Tibial nerve (tissue), 4 donors: ENCODE measurements around the gene SERPINB5. TPM values are rescaled to one million over a fixed set of nuclear protein-coding genes. Genes with fewer than 3 reads are reported as not detected.

ENCODE experiments used
- DNase-seq, 2 donors: peaks; one replicate each; pipeline ENCODE4 v3.0.0-alpha.2; 2019; ENCODE audit warnings: low spot score in 2 of 2
- H3K27ac ChIP-seq, 4 donors: fragments of 200-600 bp; sonication (generic) in 3 of 4; one replicate each; pipeline ENCODE4 v1.5.1; 2017 to 2019; ENCODE audit warnings: mild to moderate bottlenecking in 1 of 4
- H3K27me3 ChIP-seq, 2 donors: fragments of 200-600 bp; sonication (generic) in 1 of 2; one replicate each; pipeline versions ENCODE4 v1.5.1 to v1.6.0; 2017 to 2019
- H3K36me3 ChIP-seq, 3 donors: fragments of 200-600 bp; sonication (generic); one replicate each; pipeline ENCODE4 v1.5.1; 2018 to 2019
- H3K4me1 ChIP-seq, 4 donors: fragments of 200-600 bp; sonication (generic) in 3 of 4; one replicate each; pipeline ENCODE4 v1.5.1; 2017 to 2019
- H3K4me3 ChIP-seq, 4 donors: fragments of 200-600 bp; sonication (generic) in 3 of 4; one replicate each; pipeline ENCODE4 v1.5.1; 2017 to 2019; ENCODE audit warnings: mild to moderate bottlenecking in 1 of 4, moderate library complexity in 1 of 4
- H3K9me3 ChIP-seq, 4 donors: fragments of 200-600 bp; sonication (generic) in 3 of 4; one replicate each; pipeline ENCODE4 v1.5.1; 2017 to 2019
- CTCF ChIP-seq, 5 experiments: fragments of 200-600 bp in 3 of 5; fragments of 450-650 bp in 2 of 5; sonication (generic) in 3 of 5; IDR thresholded peaks; one replicate each; pipeline ENCODE4 v1.5.1; 2016 to 2019; ENCODE audit warnings: antibody characterized with exemption in 5 of 5, mild to moderate bottlenecking in 3 of 5, moderate library complexity in 2 of 5
- EP300 ChIP-seq, 2 donors: sonication (generic); formaldehyde crosslinking; IDR thresholded peaks; one replicate each; pipeline ENCODE4 v1.6.1; 2017; ENCODE audit warnings: antibody characterized with exemption in 2 of 2, mild to moderate bottlenecking in 1 of 2
- POLR2A ChIP-seq, 2 donors: fragments of 450-650 bp; IDR thresholded peaks; one replicate each; pipeline ENCODE4 v1.6.1; 2017; ENCODE audit warnings: antibody characterized with exemption in 2 of 2, mild to moderate bottlenecking in 2 of 2, moderate library complexity in 2 of 2
- WGBS, 2 donors: methylation state at CpG; one replicate each; pipeline ENCODE4 v1.1.5; 2018; 5-methylcytosine and 5-hydroxymethylcytosine counted together
- total RNA-seq, 4 donors: library from RNA; depleted of rRNA; stranded (reverse); fragments of >200 nt; gene quantifications; one replicate each; pipeline ENCODE4 v1.1.0, GENCODE V29; 2016

SERPINB5 gene
- total RNA-seq, 4 donors from 2014 or later: not detected

GRCh38 chr18:63477968-63478367, 1.2 kb downstream of the SERPINB5 start:
- TF ChIP-seq POLR2A (IDR thresholded peaks at IDR 0.05) (no peak), CTCF (IDR thresholded peaks at IDR 0.05) (no peak), EP300 (IDR thresholded peaks at IDR 0.05) (no peak)
- no peak for DNase-seq
- Histone ChIP-seq H3K4me3 (no peak overlapping the region), H3K4me1 (no peaks in the 10 kb centered on the region), H3K27ac (no peak overlapping the region), H3K36me3 (no peaks in the 10 kb centered on the region), H3K27me3 (no peaks in the 10 kb centered on the region), H3K9me3 (no peaks in the 10 kb centered on the region)
- WGBS, 2 donors: 79 to 80% methylated on average over 6 of the region's 6 CpGs

GRCh38 chr18:63479826-63480225, 3.1 kb downstream of the SERPINB5 start:
- no peak for DNase-seq
- TF ChIP-seq POLR2A (IDR thresholded peaks at IDR 0.05) (no peak), EP300 (IDR thresholded peaks at IDR 0.05) (no peak)
- no peaks in the 10 kb centered on the region for H3K36me3 ChIP-seq
- no peaks in the 10 kb centered on the region for H3K9me3 ChIP-seq
- 79 to 90% methylated on average over 5 of the region's 5 CpGs for WGBS, 2 donors
- no peaks in the 10 kb centered on the region for H3K27me3 ChIP-seq
- H3K4me3 ChIP-seq: no peak overlapping the region
- H3K4me1 ChIP-seq: no peaks in the 10 kb centered on the region
- no peak overlapping the region for H3K27ac ChIP-seq

- DNase-seq: no peak
- H3K27ac ChIP-seq: no peak overlapping the region
- no peak overlapping the region for H3K4me3 ChIP-seq
- H3K9me3 ChIP-seq: no peaks in the 10 kb centered on the region
- no peaks in the 10 kb centered on the region for H3K27me3 ChIP-seq
- no peak for TF ChIP-seq CTCF (IDR thresholded peaks at IDR 0.05)
- no peak for TF ChIP-seq EP300 (IDR thresholded peaks at IDR 0.05)
- no peak for TF ChIP-seq POLR2A (IDR thresholded peaks at IDR 0.05)
- no peaks in the 10 kb centered on the region for H3K36me3 ChIP-seq
- WGBS, 2 donors: 81 to 86% methylated on average over 1 of the region's 1 CpG
- H3K4me1 ChIP-seq: no peaks in the 10 kb centered on the region
These were observed 3.7 kb downstream of the SERPINB5 start for GRCh38 chr18:63480476-63480875.

- no peak for DNase-seq
- H3K4me3 ChIP-seq: no peak overlapping the region
- TF ChIP-seq POLR2A (IDR thresholded peaks at IDR 0.05): no peak
These were observed 4.2 kb downstream of the SERPINB5 start for GRCh38 chr18:63480915-63481314.

GRCh38 chr18:63487676-63488075, 10.9 kb downstream of the SERPINB5 start:
- H3K27me3 ChIP-seq: no peaks in the 10 kb centered on the region
- H3K9me3 ChIP-seq: no peaks in the 10 kb centered on the region
- no peak overlapping the region for H3K4me3 ChIP-seq
- TF ChIP-seq EP300 (IDR thresholded peaks at IDR 0.05) (no peak), CTCF (IDR thresholded peaks at IDR 0.05) (no peak), POLR2A (IDR thresholded peaks at IDR 0.05) (no peak)
- H3K36me3 ChIP-seq: no peaks in the 10 kb centered on the region
- H3K27ac ChIP-seq: no peak overlapping the region
- no peak for DNase-seq
- H3K4me1 ChIP-seq: no peaks in the 10 kb centered on the region
- 53 to 70% methylated on average over 2 of the region's 2 CpGs for WGBS, 2 donors

More at GRCh38 chr18:63480915-63481314, 4.2 kb downstream of the SERPINB5 start:
- Histone ChIP-seq H3K27ac (no peak overlapping the region), H3K27me3 (no peaks in the 10 kb centered on the region), H3K9me3 (no peaks in the 10 kb centered on the region), H3K4me1 (no peaks in the 10 kb centered on the region), H3K36me3 (no peaks in the 10 kb centered on the region)
- WGBS, 2 donors: 61 to 73% methylated on average over 2 of the region's 2 CpGs

- WGBS, 2 donors: 49 to 61% methylated on average over 2 of the region's 2 CpGs
- Histone ChIP-seq H3K27me3 (no peaks in the 10 kb centered on the region), H3K9me3 (no peaks in the 10 kb centered on the region), H3K27ac (no peak overlapping the region), H3K36me3 (no peaks in the 10 kb centered on the region), H3K4me3 (no peak overlapping the region), H3K4me1 (no peaks in the 10 kb centered on the region)
- TF ChIP-seq EP300 (IDR thresholded peaks at IDR 0.05) (no peak), CTCF (IDR thresholded peaks at IDR 0.05) (no peak), POLR2A (IDR thresholded peaks at IDR 0.05) (no peak)
- no peak for DNase-seq
These were observed 11.4 kb downstream of the SERPINB5 start for GRCh38 chr18:63488160-63488559.
